Stimulated activated naive CD4-positive, alpha-beta T cell treated with Interleukin-2 at 50 U/mL for 16 hours (primary cell): Measurements from ENCODE around the gene RNF17.
A peak's percentile ranks its signal among the peaks of the same experiment; 100 is the strongest.

Experiments
- DNase-seq: peaks from one replicate; lab custom pipeline; 2025; lab: John Stamatoyannopoulos, UW

The RNF17 gene

GRCh38 chr13:24896061-24896460 lies 132.1 kb downstream of the RNF17 start:
- no peak for DNase-seq

DNA sequence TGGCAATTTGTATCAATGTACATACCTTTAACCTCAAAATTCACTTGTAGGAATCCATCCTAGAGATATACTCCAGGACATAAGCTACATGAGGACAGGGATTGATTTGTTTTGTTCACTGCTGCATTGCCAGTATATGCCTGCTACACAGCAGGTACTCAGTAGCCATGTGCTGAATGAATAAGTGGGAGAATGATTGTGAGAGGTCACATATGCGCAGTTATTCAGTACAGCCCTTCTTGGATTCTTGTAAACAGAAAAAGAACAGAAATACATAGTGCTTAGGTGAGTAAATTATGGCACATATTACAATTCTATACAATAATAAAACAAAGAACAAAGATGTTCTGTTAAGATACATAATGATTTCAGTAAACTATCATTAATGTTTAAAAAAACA lies 133.3 kb downstream of the RNF17 start:
- DNase-seq, result no peak

DNA sequence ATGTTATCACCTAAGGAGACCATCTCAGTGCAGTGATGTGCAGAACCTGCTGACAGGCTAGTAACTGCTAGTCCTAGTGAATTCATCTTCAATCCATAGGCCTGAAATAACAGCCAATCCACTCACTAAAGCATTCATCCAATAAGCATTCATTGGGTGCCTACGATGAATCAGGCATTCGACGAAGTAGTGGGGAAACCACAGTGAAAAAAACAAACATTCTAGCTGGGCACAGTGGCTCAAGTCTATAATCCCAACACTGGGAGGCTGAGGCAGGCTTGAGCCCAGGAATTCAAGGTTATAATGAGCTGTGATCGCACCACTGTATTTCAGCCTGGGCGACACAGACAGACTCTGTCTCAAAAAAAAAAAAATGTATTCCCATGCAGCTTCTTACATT lies 135.6 kb downstream of the RNF17 start:
- no peak for DNase-seq

GRCh38 chr13:24900507-24900906 lies 136.5 kb downstream of the RNF17 start:
- DNase-seq, result no peak

DNA sequence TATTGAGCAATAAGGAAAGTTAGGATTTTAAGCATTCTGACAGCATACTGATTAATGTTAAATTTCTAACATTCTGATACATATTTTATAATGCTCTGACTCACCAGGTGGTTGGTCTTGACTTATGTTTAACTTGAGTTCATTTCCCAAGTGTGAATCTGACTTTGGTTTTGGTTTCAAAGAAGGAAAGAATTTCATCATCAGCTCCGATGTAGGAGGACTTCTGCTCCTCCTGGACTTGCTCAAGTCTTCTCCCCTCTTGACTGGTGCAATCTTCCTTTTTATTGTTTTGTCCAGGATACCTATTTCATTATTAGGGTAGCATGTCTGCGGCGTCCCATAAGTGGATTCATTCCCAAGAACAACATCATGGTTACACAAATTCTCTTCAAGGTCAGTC lies 141.3 kb downstream of the RNF17 start:
- DNase-seq, result no peak

- no peak for DNase-seq
These were observed 142.3 kb downstream of the RNF17 start for GRCh38 chr13:24906268-24906667.

GRCh38 chr13:24910502-24911132 lies 146.6 kb downstream of the RNF17 start:
- DNase-seq, result no peak

- no peak for DNase-seq
These were observed 147.4 kb downstream of the RNF17 start for GRCh38 chr13:24911133-24911908.

GRCh38 chr13:24916464-24916863 lies 152.5 kb downstream of the RNF17 start:
- no peak for DNase-seq

DNA sequence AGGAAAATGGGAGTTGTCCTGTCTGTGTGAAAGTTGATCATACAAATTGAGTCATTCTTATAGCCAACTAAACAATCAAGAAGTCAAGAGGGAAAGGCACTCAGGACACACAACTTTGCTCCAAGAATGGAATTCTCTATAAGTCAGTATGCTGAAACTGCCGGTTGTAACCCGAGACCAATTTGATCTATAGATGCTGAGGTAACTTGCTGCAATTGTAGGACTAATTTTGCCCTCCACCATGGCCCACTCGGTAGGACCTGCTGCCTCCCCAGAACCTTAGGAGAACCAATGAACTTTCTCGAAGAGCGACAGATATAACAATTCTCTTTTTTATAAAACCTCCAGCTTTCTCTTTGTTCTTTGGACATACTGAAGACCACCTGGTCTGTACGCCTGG lies 157.0 kb downstream of the RNF17 start:
- DNase-seq, result no peak

GRCh38 chr13:24921881-24922280 lies 157.9 kb downstream of the RNF17 start:
- DNase-seq, result no peak

GRCh38 chr13:24922387-24922744 lies 158.4 kb downstream of the RNF17 start:
- no peak for DNase-seq

- peak; percentile 94 for DNase-seq
These were observed 159.0 kb downstream of the RNF17 start for GRCh38 chr13:24922745-24923591.

DNA sequence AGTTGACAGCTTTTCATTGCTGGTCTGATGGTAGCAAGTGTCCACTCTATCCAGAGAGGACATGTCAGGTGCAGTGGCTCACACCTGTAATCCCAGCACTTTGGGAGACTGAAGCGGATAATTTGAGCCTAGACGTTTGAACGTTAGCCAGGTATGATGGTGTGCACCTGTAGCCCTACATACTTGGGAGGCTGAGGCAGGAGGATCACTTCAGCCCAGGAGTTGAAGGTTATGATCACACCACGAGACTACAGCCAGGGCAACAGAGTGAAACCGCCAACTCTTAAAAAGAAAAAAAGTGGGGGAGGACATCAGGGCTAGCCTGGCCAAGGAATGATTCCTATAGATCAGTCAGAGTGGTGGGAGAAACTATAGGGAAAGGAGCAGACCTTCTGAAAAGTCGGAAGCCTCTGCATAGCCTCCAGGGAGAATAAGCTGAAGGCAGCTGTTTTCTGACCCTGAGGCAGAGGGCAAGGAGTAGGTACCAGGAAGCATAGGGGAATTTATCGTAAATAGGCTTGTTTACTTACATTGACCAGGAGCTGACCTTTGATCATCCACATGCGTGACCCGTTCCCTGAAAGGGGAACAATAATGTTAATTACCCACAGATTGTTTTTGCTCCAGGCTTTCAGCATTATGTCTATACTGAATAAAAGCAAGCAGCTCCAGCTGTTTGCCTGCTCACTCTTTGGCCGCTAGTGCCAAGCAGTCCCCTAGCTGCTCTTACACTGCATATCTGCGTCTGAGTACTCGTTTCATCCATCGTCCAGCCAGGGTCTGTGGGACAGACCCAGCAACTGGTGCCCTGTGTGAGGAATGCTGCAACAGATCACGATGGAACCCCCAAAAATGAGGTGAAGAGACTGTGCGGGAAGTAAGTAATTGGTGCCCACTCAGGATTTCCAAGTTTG lies 161.6 kb downstream of the RNF17 start:
- DNase-seq, result no peak

- DNase-seq, result no peak
These were observed 163.9 kb downstream of the RNF17 start for GRCh38 chr13:24927810-24928404.

GRCh38 chr13:24929196-24929595 lies 165.2 kb downstream of the RNF17 start:
- DNase-seq, result no peak
